HepG2 (cell line): Measurements from ENCODE around the gene CYB5A. TPM values are rescaled to one million over a fixed set of nuclear protein-coding genes. Genes with fewer than 3 reads are reported as not detected.

Experiments used
- ADNP ChIP-seq: sonication (generic); formaldehyde crosslinking; IDR thresholded peaks from 2 replicates; pipeline ENCODE4 v1.4.0; 2020; ENCODE audit warnings: missing genetic modification reagents
- CTCF ChIP-seq: sonication (generic); formaldehyde crosslinking; IDR thresholded peaks from 2 replicates; pipeline ENCODE4 v1.5.0; 2020; ENCODE audit warnings: mild to moderate bottlenecking, missing genetic modification reagents, moderate library complexity
- FOXM1 ChIP-seq: sonication (generic); formaldehyde crosslinking; IDR thresholded peaks from 2 replicates; pipeline ENCODE4 v1.5.0; 2020; ENCODE audit warnings: missing genetic modification reagents
- FUBP1 ChIP-seq: sonication (generic); formaldehyde crosslinking; IDR thresholded peaks from 2 replicates; pipeline ENCODE4 v1.5.1; 2020; ENCODE audit warnings: missing genetic modification reagents, mild to moderate bottlenecking, borderline replicate concordance
- IKZF4 ChIP-seq: sonication (generic); formaldehyde crosslinking; IDR thresholded peaks from 2 replicates; pipeline ENCODE4 v1.5.1; 2020; ENCODE audit warnings: borderline replicate concordance, mild to moderate bottlenecking, low read depth, missing genetic modification reagents; ENCODE audit errors: not compliant biosample characterization
- KLF13 ChIP-seq: sonication (generic); formaldehyde crosslinking; IDR thresholded peaks from 2 replicates; pipeline ENCODE4 v1.4.0; 2020; ENCODE audit warnings: mild to moderate bottlenecking, missing genetic modification reagents
- NFE2 ChIP-seq: sonication (generic); formaldehyde crosslinking; IDR thresholded peaks from 2 replicates; pipeline ENCODE4 v1.4.0; 2020; ENCODE audit warnings: missing genetic modification reagents
- SNAPC4 ChIP-seq: sonication (generic); formaldehyde crosslinking; IDR thresholded peaks from 2 replicates; pipeline ENCODE4 v1.4.0; 2020; ENCODE audit warnings: mild to moderate bottlenecking, missing genetic modification reagents
- SUZ12 ChIP-seq: fragments of 150-350 bp; IDR thresholded peaks from 2 replicates; pipeline ENCODE4 v1.6.1; 2014; ENCODE audit warnings: low read depth, low read length
- ZFP62 ChIP-seq: sonication (generic); formaldehyde crosslinking; IDR thresholded peaks from 2 replicates; pipeline ENCODE4 v1.4.0; 2020; ENCODE audit warnings: missing genetic modification reagents
- ZNF343 ChIP-seq: sonication (generic); formaldehyde crosslinking; IDR thresholded peaks from 2 replicates; pipeline ENCODE4 v1.4.0; 2020; ENCODE audit warnings: mild to moderate bottlenecking, missing genetic modification reagents
- ZNF496 ChIP-seq: sonication (generic); formaldehyde crosslinking; IDR thresholded peaks from 2 replicates; pipeline ENCODE4 v1.8.1; 2023; ENCODE audit warnings: mild to moderate bottlenecking, moderate library complexity, missing genetic modification reagents; ENCODE audit not compliant: insufficient replicate concordance
- ZNF550 ChIP-seq: sonication (generic); formaldehyde crosslinking; IDR thresholded peaks from 2 replicates; pipeline ENCODE4 v1.4.0; 2020; ENCODE audit warnings: mild to moderate bottlenecking, missing genetic modification reagents, borderline replicate concordance
- ZNF652 ChIP-seq: IDR thresholded peaks from 2 replicates; pipeline ENCODE4 v1.6.1; 2016; ENCODE audit warnings: low read depth, borderline replicate concordance
- ZNF687 ChIP-seq: sonication (generic); formaldehyde crosslinking; IDR thresholded peaks from 2 replicates; pipeline ENCODE4 v1.5.1; 2020; ENCODE audit warnings: mild to moderate bottlenecking, missing genetic modification reagents, moderate library complexity
- ZNF737 ChIP-seq: sonication (generic); formaldehyde crosslinking; IDR thresholded peaks from 2 replicates; pipeline ENCODE4 v1.5.0; 2020; ENCODE audit warnings: missing genetic modification reagents, mild to moderate bottlenecking, borderline replicate concordance
- polyA plus RNA-seq, 8 experiments: library from polyadenylated mRNA; depleted of rRNA in 3 of 8; stranded (reverse) in 7 of 8; unstranded in 1 of 8; fragments of >200 nt; fragmentation: Illumina TruSeq in 4 of 8; extraction: Trizol in 4 of 8; gene quantifications; 2 replicates each; pipeline versions ENCODE4 v1.2.1 to v1.2.3, GENCODE V29; 2011 to 2016; ENCODE audit warnings: low read depth in 4 of 8, missing spikeins in 1 of 8, mixed read lengths in 1 of 8; ENCODE audit not compliant: insufficient read depth in 1 of 8
- total RNA-seq, 5 experiments: library from RNA; depleted of rRNA; stranded (reverse); fragments of >200 nt; fragmentation: Illumina TruSeq; extraction: Trizol; gene quantifications; 2 replicates each; pipeline ENCODE4 v1.2.3, GENCODE V29; 2016; ENCODE audit warnings: low read depth in 1 of 5

Gene CYB5A
- total and polyA plus RNA-seq, 2 of the 13 experiments (the other 11 are each of a cell fraction or from before 2014, with no cell fraction given), result 215 to 356 TPM

- TF ChIP-seq KLF13 (no peak), ZNF496 (no peak), FUBP1 (CRISPR knock-in tag) (no peak), IKZF4 (CRISPR knock-in tag) (no peak), ZNF550 (CRISPR knock-in tag) (no peak), SNAPC4 (CRISPR knock-in tag) (no peak), ZNF343 (CRISPR knock-in tag) (0 out of 2 replicates have a peak, but pooled peaks have one; percentile 57), SUZ12 (no peak), ZNF652 (CRISPR knock-in tag) (no peak), FOXM1 (CRISPR knock-in tag) (no peak), ZFP62 (CRISPR knock-in tag) (no peak), NFE2 (no peak), ZNF737 (CRISPR knock-in tag) (no peak), ADNP (CRISPR knock-in tag) (no peak), CTCF (CRISPR knock-in tag) (peak; percentile 78), ZNF687 (no peak)
Observed at GRCh38 chr18:74242438-74243096, 49.2 kb downstream of the CYB5A start (continued).
